ENCODE data around the gene TTLL9. TPM values are rescaled to one million over a fixed set of nuclear protein-coding genes. Genes with fewer than 3 reads are reported as not detected.

Gene TTLL9
- total RNA-seq, 1 donor from 2014 or later = 2.4 TPM

DNA sequence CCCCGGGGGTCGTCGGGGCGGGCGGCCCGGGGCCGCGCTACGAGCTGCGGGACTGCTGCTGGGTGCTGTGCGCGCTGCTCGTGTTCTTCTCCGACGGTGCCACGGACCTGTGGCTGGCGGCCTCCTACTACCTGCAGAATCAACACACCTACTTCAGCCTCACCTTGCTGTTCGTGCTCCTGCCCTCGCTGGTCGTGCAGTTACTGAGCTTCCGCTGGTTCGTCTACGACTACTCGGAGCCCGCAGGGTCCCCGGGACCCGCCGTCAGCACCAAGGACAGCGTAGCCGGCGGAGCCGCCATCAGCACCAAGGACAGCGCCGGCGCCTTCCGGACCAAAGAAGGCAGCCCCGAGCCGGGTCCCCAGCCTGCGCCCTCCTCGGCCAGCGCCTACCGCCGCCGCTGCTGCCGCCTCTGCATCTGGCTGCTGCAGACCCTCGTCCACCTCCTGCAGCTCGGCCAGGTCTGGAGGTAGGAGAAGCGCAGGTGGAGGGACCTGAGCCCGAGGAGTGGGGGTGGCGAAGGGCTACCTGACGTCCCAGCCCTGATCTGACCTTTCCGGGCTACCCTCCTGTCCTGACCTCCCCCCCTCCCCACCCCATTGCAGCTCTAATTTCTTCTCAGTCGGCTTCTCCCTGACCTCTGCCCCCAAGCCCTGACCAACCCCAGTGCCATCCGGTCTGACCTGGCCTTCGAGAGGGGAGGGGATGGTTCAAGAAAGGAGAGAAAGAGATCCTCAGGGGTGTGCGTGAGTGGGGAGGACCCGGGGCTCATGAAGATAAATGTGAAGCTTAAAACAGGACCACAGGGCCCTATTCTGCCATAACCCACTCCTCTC is 98.1 kb downstream of the TTLL9 start:
- Mint-ChIP-seq H3K9me3 (ENCODE audit: low read depth) (no peaks in the 10 kb centered on the region), H3K27ac (no peak overlapping the region), H3K4me1 (ENCODE audit: low read depth) (peaks cover 6% of the 10 kb centered on the region), H3K4me3 (ENCODE audit: low read depth) (peak overlapping the region; percentile 85), H3K27me3 (peaks cover 73% of the 10 kb centered on the region), H3K36me3 (ENCODE audit: insufficient read depth) (no peaks in the 10 kb centered on the region)
- peak; percentile 100 for DNase-seq (ENCODE audit: low spot score, unreplicated experiment)
- TF ChIP-seq, protein P1, sequence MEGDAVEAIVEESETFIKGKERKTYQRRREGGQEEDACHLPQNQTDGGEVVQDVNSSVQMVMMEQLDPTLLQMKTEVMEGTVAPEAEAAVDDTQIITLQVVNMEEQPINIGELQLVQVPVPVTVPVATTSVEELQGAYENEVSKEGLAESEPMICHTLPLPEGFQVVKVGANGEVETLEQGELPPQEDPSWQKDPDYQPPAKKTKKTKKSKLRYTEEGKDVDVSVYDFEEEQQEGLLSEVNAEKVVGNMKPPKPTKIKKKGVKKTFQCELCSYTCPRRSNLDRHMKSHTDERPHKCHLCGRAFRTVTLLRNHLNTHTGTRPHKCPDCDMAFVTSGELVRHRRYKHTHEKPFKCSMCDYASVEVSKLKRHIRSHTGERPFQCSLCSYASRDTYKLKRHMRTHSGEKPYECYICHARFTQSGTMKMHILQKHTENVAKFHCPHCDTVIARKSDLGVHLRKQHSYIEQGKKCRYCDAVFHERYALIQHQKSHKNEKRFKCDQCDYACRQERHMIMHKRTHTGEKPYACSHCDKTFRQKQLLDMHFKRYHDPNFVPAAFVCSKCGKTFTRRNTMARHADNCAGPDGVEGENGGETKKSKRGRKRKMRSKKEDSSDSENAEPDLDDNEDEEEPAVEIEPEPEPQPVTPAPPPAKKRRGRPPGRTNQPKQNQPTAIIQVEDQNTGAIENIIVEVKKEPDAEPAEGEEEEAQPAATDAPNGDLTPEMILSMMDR (IDR thresholded peaks at IDR 0.05; ENCODE audit: unreplicated experiment) = no peak

DNA sequence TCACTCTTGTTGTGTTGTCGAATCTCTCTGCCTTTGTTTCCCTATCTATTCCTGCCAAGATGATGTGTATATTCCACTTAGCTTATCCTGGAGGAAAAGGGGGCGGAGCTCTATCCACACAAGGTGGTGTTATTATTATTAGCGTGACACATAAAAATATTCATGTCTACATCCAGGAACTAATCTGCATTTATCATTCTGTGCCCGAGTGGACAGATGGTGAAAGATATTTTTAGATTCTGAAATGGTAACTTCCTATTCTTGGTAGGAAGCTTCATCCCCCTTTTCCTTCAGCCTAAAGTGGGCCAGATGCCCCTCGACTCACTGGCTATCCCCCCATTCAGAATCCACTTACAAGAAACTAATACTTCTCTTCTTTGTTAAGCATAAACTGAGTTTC is 99.6 kb downstream of the TTLL9 start:
- no peak overlapping the region for H3K4me3 Mint-ChIP-seq (ENCODE audit: low read depth)

DNA sequence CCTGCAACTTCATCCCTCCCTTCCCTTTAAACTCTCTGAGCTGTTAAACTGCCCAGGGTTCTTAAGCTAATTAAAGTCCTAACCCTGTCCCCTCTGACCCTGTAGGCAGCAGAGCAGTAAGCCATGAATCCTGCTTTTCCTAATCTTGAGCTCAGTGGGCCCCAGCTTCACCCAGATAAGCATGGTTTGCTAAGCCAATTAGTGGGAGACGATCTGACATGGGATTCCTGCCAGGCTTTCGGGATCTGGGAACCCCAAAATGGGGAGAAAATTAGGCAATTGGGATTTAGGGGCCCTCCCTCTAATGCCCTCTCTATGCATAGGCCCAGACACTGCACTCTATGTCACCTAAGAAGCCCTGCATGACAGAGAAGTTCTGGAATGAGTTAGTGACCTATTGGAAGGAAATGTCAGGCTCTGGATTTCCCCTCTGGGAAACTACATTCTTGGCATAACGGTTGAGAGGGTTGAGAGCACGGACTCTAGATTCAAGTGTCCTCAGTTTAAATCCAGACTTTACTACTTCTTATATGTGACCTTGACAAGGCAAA is 102.1 kb downstream of the TTLL9 start:
- H3K27ac Mint-ChIP-seq = no peak overlapping the region
- no peak for DNase-seq (ENCODE audit: low spot score, unreplicated experiment)
- H3K4me3 Mint-ChIP-seq (ENCODE audit: low read depth) = no peak overlapping the region
- peaks cover 49% of the 10 kb centered on the region for H3K27me3 Mint-ChIP-seq
- H3K9me3 Mint-ChIP-seq (ENCODE audit: low read depth) = no peaks in the 10 kb centered on the region
- peaks cover 10% of the 10 kb centered on the region for H3K4me1 Mint-ChIP-seq (ENCODE audit: low read depth)
- TF ChIP-seq, protein P1 (IDR thresholded peaks at IDR 0.05; ENCODE audit: unreplicated experiment) = no peak
- no peaks in the 10 kb centered on the region for H3K36me3 Mint-ChIP-seq (ENCODE audit: insufficient read depth)

More for the DNA sequence above, 99.6 kb downstream of the TTLL9 start:
- DNase-seq (ENCODE audit: low spot score, unreplicated experiment) = no peak
- Mint-ChIP-seq H3K27ac (no peak overlapping the region), H3K36me3 (ENCODE audit: insufficient read depth) (no peaks in the 10 kb centered on the region), H3K4me1 (ENCODE audit: low read depth) (peaks cover 6% of the 10 kb centered on the region), H3K27me3 (peaks cover 64% of the 10 kb centered on the region), H3K9me3 (ENCODE audit: low read depth) (no peaks in the 10 kb centered on the region)
- TF ChIP-seq, protein P1 (IDR thresholded peaks at IDR 0.05; ENCODE audit: unreplicated experiment) = no peak

DNA sequence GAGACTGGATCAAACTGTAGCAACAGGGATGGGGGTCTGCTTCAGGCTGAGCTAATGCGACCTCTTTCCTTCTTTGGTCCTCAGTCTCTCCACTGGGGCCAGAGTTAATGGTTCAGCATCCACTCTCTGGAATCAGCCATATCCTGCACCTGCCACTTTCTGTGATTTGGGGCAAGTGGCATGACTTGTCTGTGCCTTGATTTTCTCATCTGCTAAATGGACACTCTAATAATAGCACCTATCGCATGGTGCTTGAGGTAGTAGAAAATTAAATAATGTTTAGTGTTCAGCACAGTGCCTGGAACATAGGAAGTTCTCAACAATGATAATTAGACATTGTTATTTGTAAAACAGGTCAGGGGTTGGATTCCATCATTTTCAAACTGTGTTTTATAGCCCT is 103.9 kb downstream of the TTLL9 start:
- peaks cover 8% of the 10 kb centered on the region for H3K4me1 Mint-ChIP-seq (ENCODE audit: low read depth)
- no peaks in the 10 kb centered on the region for H3K36me3 Mint-ChIP-seq (ENCODE audit: insufficient read depth)
- DNase-seq (ENCODE audit: low spot score, unreplicated experiment) = no peak
- H3K27ac Mint-ChIP-seq = no peak overlapping the region
- no peaks in the 10 kb centered on the region for H3K9me3 Mint-ChIP-seq (ENCODE audit: low read depth)
- peaks cover 39% of the 10 kb centered on the region for H3K27me3 Mint-ChIP-seq
- no peak overlapping the region for H3K4me3 Mint-ChIP-seq (ENCODE audit: low read depth)
- TF ChIP-seq, protein P1 (IDR thresholded peaks at IDR 0.05; ENCODE audit: unreplicated experiment) = no peak

DNA sequence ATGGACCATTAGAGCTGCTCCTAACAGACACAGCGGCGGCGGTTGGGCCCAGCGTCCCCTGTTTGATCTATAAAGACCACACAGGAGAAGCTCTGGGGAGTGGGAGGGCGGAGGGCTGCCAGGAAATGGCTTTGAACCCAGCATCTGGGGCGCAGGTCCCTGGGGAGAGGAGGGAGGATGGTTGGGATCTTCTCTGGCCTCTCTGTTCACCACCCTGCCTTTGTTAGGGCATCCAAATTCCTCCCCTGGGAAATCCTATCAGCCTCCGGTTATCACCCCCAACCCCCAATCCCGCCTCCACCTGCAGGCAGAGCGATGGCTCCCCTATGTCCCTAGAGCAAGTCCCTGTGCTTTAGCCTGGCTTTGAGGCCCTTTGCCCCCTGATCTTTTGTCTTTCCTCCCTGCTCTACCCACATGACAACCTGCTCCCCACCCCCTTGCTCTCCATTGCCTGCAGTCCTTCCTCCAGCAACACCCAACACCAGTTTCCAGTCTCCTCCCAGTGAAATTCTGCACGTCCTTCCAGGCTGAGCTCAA is 104.6 kb downstream of the TTLL9 start:
- H3K36me3 Mint-ChIP-seq (ENCODE audit: insufficient read depth) = no peaks in the 10 kb centered on the region
- H3K27me3 Mint-ChIP-seq = peaks cover 32% of the 10 kb centered on the region
- H3K27ac Mint-ChIP-seq = no peak overlapping the region
- H3K4me1 Mint-ChIP-seq (ENCODE audit: low read depth) = peaks cover 8% of the 10 kb centered on the region
- no peak for DNase-seq (ENCODE audit: low spot score, unreplicated experiment)
- no peaks in the 10 kb centered on the region for H3K9me3 Mint-ChIP-seq (ENCODE audit: low read depth)
- TF ChIP-seq, protein P1 (IDR thresholded peaks at IDR 0.05; ENCODE audit: unreplicated experiment) = no peak
- no peak overlapping the region for H3K4me3 Mint-ChIP-seq (ENCODE audit: low read depth)
